ENCODE measurements around the gene RNF208. TPM values are rescaled to one million over a fixed set of nuclear protein-coding genes. Genes with fewer than 3 reads are reported as not detected.

Gene RNF208
- total RNA-seq, 3 donors from 2014 or later: 1.5 to 2.9 (median 1.8) TPM

DNA sequence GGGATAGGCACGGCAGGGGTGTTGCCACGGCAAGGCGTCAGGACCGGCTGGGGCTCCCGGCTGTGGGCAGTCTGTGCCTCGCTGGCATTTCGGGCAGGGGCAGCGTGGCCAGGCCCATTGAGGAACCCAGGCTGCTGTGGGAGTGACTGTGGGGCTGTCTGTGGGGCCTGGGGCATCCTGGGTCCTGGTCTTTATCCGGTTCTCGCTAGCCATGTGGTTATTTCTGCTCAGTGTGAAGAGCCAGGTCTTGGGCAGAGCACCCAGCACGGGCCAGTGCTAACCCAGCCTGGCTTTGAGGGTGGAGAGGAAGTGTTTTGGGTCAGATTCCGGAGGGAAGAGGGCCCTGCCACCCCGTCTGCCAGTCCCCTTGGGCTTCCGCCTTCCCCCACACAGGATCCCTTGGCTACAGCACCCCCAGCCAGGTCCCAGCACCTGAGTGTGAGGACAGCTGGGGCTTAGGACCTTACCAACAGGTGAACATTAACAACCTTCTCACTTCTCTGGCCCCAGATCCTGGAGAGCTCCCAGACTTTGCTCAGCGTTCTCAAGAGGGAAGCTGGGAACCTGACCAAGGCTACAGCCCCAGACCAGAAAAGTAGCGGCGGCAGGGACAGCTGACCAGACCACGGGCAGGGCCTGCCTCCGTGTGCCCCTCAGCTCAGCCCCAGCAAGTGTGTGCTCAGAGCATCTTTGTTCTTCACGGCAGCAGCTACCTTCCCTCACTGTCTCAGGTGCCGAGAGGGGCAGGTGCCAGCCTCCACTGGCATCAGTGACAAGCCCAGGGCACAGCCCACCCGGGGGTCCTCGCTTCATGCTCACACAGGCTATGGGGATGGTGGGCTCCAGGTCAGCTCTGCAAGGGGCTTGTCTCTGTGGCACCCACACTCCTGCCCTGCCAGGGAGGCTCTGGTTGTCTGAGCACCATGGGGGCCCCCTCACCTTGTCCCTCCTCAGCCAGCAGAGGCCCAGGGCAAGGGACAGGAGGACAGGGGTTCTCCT is 32.4 kb downstream of the RNF208 start:
- intact Hi-C loops (cut with DNase I; ENCODE audit: low total_unique reads): no loop called here
- H3K4me1 ChIP-seq: peaks cover 28 to 34% of the 10 kb centered on the region in 2 donors
- TF ChIP-seq POLR2AphosphoS5 (IDR thresholded peaks at IDR 0.05): no peak
- TF ChIP-seq, protein P1, sequence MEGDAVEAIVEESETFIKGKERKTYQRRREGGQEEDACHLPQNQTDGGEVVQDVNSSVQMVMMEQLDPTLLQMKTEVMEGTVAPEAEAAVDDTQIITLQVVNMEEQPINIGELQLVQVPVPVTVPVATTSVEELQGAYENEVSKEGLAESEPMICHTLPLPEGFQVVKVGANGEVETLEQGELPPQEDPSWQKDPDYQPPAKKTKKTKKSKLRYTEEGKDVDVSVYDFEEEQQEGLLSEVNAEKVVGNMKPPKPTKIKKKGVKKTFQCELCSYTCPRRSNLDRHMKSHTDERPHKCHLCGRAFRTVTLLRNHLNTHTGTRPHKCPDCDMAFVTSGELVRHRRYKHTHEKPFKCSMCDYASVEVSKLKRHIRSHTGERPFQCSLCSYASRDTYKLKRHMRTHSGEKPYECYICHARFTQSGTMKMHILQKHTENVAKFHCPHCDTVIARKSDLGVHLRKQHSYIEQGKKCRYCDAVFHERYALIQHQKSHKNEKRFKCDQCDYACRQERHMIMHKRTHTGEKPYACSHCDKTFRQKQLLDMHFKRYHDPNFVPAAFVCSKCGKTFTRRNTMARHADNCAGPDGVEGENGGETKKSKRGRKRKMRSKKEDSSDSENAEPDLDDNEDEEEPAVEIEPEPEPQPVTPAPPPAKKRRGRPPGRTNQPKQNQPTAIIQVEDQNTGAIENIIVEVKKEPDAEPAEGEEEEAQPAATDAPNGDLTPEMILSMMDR (IDR thresholded peaks at IDR 0.05): peak in 1 of 3 donors; percentile 24

DNA sequence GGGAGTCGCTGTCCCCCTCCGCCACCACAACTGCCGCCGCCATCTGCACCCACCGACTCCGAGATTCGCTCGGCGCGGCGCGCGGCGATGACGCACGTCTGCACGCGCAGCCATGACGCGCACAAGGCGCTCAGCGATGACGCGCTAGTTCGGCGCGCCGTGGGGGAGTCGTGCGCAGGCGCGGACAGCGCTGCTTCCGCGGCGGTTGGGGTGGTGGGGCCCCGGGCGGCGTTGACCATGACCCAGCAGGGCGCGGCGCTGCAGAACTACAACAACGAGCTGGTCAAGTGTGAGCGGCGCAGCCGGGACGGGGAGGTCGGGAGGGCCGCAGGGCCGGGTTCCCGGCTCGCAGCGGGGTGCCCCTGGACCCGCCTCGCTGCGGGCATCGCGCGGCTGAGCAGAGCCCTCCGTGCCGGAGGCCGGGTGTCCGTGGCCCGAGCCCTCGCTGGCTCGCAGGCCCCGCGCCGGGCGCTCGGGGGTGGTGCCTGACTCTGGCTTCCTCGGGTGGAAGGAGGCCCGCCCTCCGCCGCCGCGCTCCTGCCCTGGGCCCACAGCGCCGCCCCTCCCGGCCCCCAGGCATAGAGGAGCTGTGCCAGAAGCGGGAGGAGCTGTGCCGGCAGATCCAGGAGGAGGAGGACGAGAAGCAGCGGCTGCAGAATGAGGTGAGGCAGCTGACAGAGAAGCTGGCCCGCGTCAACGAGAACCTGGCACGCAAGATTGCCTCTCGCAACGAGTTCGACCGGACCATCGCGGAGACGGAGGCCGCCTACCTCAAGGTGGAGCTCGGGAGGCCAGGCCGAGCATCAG is 33.3 kb downstream of the RNF208 start, which contains the start of the genes ANAPC2 and SSNA1:
Gene ANAPC2 (minus strand): TSS at position 71 of the 807 bp plus-strand sequence. CDS start 28 bp downstream, at position 43.
Gene SSNA1 (plus strand): TSS at position 187 of the 807 bp plus-strand sequence. CDS start 51 bp downstream, at position 238.
- DNase-seq (ENCODE audit: low spot score in 2 of 2): peak; percentile 90 to 92
- peak within 1 kb of the TSS; percentile 96 to 100 (median 99) for H3K4me3 ChIP-seq
- no peaks in the 10 kb centered on the region for H3K27me3 ChIP-seq
- no peaks in the 10 kb centered on the region for H3K9me3 ChIP-seq
- TF ChIP-seq POLR2A (IDR thresholded peaks at IDR 0.05) (peak; percentile 82), POLR2AphosphoS5 (IDR thresholded peaks at IDR 0.05) (peak; percentile 96 to 98 (median 97))
- TF ChIP-seq, protein P1 (IDR thresholded peaks at IDR 0.05): peak in 2 of 3 donors; percentile 8 to 27
- H3K4me1 ChIP-seq: peaks cover 28 to 31% of the 10 kb centered on the region in 2 donors
- H3K36me3 ChIP-seq: no peaks in the 10 kb centered on the region
- intact Hi-C loops (cut with DNase I; ENCODE audit: low total_unique reads): no loop called here
- peak within 1 kb of the TSS; percentile 92 to 99 for H3K27ac ChIP-seq

More for the DNA sequence above, 32.4 kb downstream of the RNF208 start:
- H3K27me3 ChIP-seq: no peaks in the 10 kb centered on the region
- DNase-seq (ENCODE audit: low spot score in 2 of 2): no peak
- H3K4me3 ChIP-seq: peak overlapping the region; percentile 96 to 100 (median 99)
- no peaks in the 10 kb centered on the region for H3K36me3 ChIP-seq
- H3K9me3 ChIP-seq: no peaks in the 10 kb centered on the region
- H3K27ac ChIP-seq: peak overlapping the region; percentile 92 to 99

DNA sequence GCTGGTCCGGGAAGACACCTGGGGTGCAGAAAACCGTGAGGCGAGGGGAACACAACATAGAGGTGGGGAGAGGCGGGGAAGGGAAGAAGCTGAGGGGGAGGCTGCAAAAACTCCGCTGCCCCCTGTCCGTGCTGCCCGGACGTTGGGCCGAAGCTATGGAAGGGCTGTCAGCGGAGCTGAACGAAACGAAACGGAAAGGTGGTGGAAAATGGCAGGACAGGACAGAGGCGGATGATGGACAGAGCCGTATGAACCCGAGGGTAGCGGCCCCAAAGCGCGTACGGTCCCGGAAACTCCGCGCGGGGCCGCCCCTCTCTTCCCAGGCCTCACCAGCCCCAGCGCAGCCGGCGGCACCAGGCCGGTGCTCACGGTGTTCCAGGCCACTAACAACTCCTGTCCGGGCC is 34.0 kb downstream of the RNF208 start:
- peak overlapping the region; percentile 96 to 100 (median 99) for H3K4me3 ChIP-seq

DNA sequence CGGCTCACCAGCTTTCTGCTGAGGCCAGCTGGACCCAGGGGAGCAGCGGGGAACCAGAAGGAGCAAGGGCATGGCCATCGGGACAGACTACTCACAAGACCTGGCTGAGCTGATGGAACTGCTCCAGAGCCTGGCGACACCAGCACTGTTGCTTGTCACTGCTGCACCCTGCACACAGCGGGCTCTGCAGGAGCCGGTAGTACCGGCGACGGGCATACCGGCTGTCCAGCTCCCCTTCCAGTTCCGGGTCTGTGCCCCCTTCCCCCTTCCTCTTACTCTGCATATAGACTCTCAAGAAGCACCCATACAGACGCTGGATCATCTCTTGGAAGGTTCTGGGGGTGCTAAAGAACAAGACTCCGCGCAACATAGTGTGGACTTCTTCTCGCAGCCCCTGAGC is 34.7 kb downstream of the RNF208 start:
- Histone ChIP-seq H3K4me3 (peak overlapping the region; percentile 96 to 100 (median 99)), H3K27ac (no peak overlapping the region), H3K4me1 (peaks cover 28 to 31% of the 10 kb centered on the region in 2 donors), H3K27me3 (no peaks in the 10 kb centered on the region), H3K36me3 (no peaks in the 10 kb centered on the region), H3K9me3 (no peaks in the 10 kb centered on the region)
- intact Hi-C loops (cut with DNase I; ENCODE audit: low total_unique reads): loop anchor here (2.0 kb wide), 1 partner anchor 71 kb away; no protein-coding TSS in a partner anchor
- no peak for DNase-seq (ENCODE audit: low spot score in 2 of 2)
- TF ChIP-seq POLR2A (IDR thresholded peaks at IDR 0.05): no peak
- TF ChIP-seq, protein P1 (IDR thresholded peaks at IDR 0.05): no peak
- TF ChIP-seq POLR2AphosphoS5 (IDR thresholded peaks at IDR 0.05): no peak

More for the DNA sequence above, 34.0 kb downstream of the RNF208 start:
- no peaks in the 10 kb centered on the region for H3K9me3 ChIP-seq
- peaks cover 28 to 31% of the 10 kb centered on the region in 2 donors for H3K4me1 ChIP-seq
- H3K27ac ChIP-seq: peak overlapping the region; percentile 92 to 99
- intact Hi-C loops (cut with DNase I; ENCODE audit: low total_unique reads): no loop called here
- H3K27me3 ChIP-seq: no peaks in the 10 kb centered on the region
- TF ChIP-seq, protein P1 (IDR thresholded peaks at IDR 0.05): no peak
- TF ChIP-seq POLR2AphosphoS5 (IDR thresholded peaks at IDR 0.05) (no peak), POLR2A (IDR thresholded peaks at IDR 0.05) (no peak)
- no peaks in the 10 kb centered on the region for H3K36me3 ChIP-seq
- DNase-seq (ENCODE audit: low spot score in 2 of 2): no peak

All from breast epithelium (tissue), 4 donors.